Measurements from ENCODE around the gene ATM. TPM values are rescaled to one million over a fixed set of nuclear protein-coding genes. Genes with fewer than 3 reads are reported as not detected.

The ATM gene
- total RNA-seq, 2 donors from 2014 or later: 29.3 to 29.8 TPM

- Histone ChIP-seq H3K36me3 (peaks cover 22% of the 10 kb centered on the region), H3K27me3 (no peaks in the 10 kb centered on the region), H3K4me1 (no peaks in the 10 kb centered on the region), H3K27ac (no peak overlapping the region), H3K4me3 (no peak overlapping the region), H3K9me3 (no peaks in the 10 kb centered on the region)
- TF ChIP-seq CTCF (IDR thresholded peaks at IDR 0.05): no peak
- DNase-seq (ENCODE audit: low spot score): no peak
Measured at GRCh38 chr11:108213784-108214183, 9.1 kb upstream of the ATM start.

- no peak for TF ChIP-seq CTCF (IDR thresholded peaks at IDR 0.05)
- Histone ChIP-seq H3K36me3 (peaks cover 5% of the 10 kb centered on the region), H3K4me1 (peaks cover 0 to 17% of the 10 kb centered on the region in 2 donors), H3K27ac (no peak overlapping the region), H3K27me3 (no peaks in the 10 kb centered on the region), H3K9me3 (no peaks in the 10 kb centered on the region), H3K4me3 (no peak overlapping the region)
- no peak for DNase-seq (ENCODE audit: low spot score)
Measured at GRCh38 chr11:108216988-108217387, 5.9 kb upstream of the ATM start.

- DNase-seq (ENCODE audit: low spot score): no peak
- H3K4me1 ChIP-seq: peaks cover 0 to 17% of the 10 kb centered on the region in 2 donors
- H3K27me3 ChIP-seq: no peaks in the 10 kb centered on the region
- H3K4me3 ChIP-seq: no peak overlapping the region
- H3K36me3 ChIP-seq: no peaks in the 10 kb centered on the region
- no peak for TF ChIP-seq CTCF (IDR thresholded peaks at IDR 0.05)
- H3K9me3 ChIP-seq: no peaks in the 10 kb centered on the region
- no peak overlapping the region for H3K27ac ChIP-seq
Measured at GRCh38 chr11:108218455-108218854, 4.4 kb upstream of the ATM start.

- Histone ChIP-seq H3K27ac (no peak overlapping the region), H3K4me1 (peaks cover 0 to 23% of the 10 kb centered on the region in 2 donors), H3K27me3 (no peaks in the 10 kb centered on the region), H3K9me3 (no peaks in the 10 kb centered on the region), H3K36me3 (no peaks in the 10 kb centered on the region), H3K4me3 (no peak overlapping the region)
- no peak for TF ChIP-seq CTCF (IDR thresholded peaks at IDR 0.05)
- DNase-seq (ENCODE audit: low spot score): no peak
Measured at GRCh38 chr11:108218912-108219783, 3.7 kb upstream of the ATM start.

GRCh38 chr11:108220721-108221336 lies 2.0 kb upstream of the ATM start:
- no peak for TF ChIP-seq CTCF (IDR thresholded peaks at IDR 0.05)
- DNase-seq (ENCODE audit: low spot score): no peak
- H3K27ac ChIP-seq: peak overlapping the region in 1 of 2 donors; percentile 91
- H3K9me3 ChIP-seq: no peaks in the 10 kb centered on the region
- H3K27me3 ChIP-seq: no peaks in the 10 kb centered on the region
- H3K36me3 ChIP-seq: no peaks in the 10 kb centered on the region
- H3K4me3 ChIP-seq: peak overlapping the region in 1 of 2 donors; percentile 67
- H3K4me1 ChIP-seq: peaks cover 0 to 34% of the 10 kb centered on the region in 2 donors
